Breast epithelium (tissue), 3 donors: ENCODE data around the gene PYM1.

ENCODE experiments used
- CTCF ChIP-seq, 3 donors: fragments of 450-650 bp; IDR thresholded peaks; one replicate each; pipeline ENCODE4 v1.5.1; 2016 to 2017; ENCODE audit warnings: antibody characterized with exemption in 3 of 3, mild to moderate bottlenecking in 3 of 3, moderate library complexity in 3 of 3
- POLR2A ChIP-seq: fragments of 450-650 bp; IDR thresholded peaks from one replicate; pipeline ENCODE4 v1.6.1; 2016; ENCODE audit warnings: antibody characterized with exemption, mild to moderate bottlenecking, moderate library complexity
- POLR2AphosphoS5 ChIP-seq, 3 donors: sonication (generic); formaldehyde crosslinking; IDR thresholded peaks; one replicate each; pipeline ENCODE4 v1.6.1; 2017; ENCODE audit warnings: antibody characterized with exemption in 3 of 3

GRCh38 chr12:55901881-55902490 is 25.7 kb downstream of the PYM1 start:
- TF ChIP-seq POLR2A (no peak), CTCF (IDR thresholded peaks at IDR 0.05) (no peak), POLR2AphosphoS5 (IDR thresholded peaks at IDR 0.05) (no peak)
